ENCODE results near the gene EI24. TPM values are rescaled to one million over a fixed set of nuclear protein-coding genes. Genes with fewer than 3 reads are reported as not detected.
A peak's percentile ranks its signal among the peaks of the same experiment; 100 is the strongest.

The EI24 gene
- total RNA-seq, 1 experiment from 2014 or later = 151 TPM

DNA sequence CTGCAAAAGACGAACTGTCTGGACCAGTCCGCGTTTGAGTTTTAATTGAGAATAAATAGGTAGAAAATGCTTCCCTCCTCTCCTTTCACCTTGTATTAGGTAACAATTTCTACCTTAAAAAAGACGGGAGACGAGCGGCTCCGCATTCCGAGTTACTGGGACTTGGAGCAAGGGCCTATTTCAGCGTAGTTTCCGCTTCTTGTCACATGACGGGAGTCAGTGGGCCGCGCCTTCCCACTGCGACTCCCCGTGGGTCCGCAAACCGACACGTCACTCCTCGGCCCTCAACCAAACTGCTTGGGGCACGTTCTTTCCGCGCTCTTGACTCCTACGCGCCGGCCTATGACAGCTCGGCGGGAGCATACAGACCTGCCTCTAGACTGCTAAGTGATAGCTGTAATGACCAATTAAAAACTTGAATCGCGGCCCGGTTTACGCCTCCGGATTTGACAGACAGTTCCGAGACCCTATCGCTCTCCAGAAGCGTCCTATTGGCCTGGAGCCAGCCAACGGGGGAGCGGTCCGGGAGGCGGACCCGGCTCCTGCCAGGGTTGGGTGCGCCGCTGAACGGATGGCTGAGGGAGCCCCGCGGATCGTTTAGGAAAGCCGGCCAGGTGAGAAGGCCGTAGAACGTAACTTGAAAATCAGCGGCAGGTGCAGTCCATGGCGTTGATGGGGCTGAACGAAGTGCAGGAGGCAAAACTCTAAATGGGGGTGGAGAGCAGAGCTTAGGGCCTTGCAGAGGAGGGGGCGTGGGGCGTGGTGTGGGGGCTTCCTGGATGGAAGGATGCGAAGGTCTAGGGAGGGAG is 23.2 kb downstream of the EI24 start, which contains the start of gene STT3A:
Gene STT3A (plus strand): TSS at position 548 of the 809 bp plus-strand sequence. CDS start 3,064 bp downstream, outside the sequence.
- H3K27ac Mint-ChIP-seq = peak within 1 kb of the TSS; percentile 86 to 98 (median 96)
- H4K5ac ChIP-seq (ENCODE audit: insufficient read length, low read depth, low read length) = peak within 1 kb of the TSS; percentile 69
- no peaks in the 10 kb centered on the region for H3K27me3 ChIP-seq (ENCODE audit: insufficient read depth, low read length)
- peaks cover 4% of the 10 kb centered on the region for H3K23me2 ChIP-seq (ENCODE audit: insufficient read length, low read depth, low read length, poor library complexity, severe bottlenecking)
- no peak within 1 kb of the TSS for H3K4ac ChIP-seq (ENCODE audit: low read depth, low read length)
- no peaks in the 10 kb centered on the region for H3K9me3 ChIP-seq (ENCODE audit: control insufficient read depth, low read depth, low read length)
- H3K4me1 Mint-ChIP-seq = peaks cover 12 to 21% of the 10 kb centered on the region in 2 experiments
- peak within 1 kb of the TSS; percentile 99 to 100 for H3K4me3 Mint-ChIP-seq
- peak within 1 kb of the TSS; percentile 84 for H3K4me2 ChIP-seq (ENCODE audit: insufficient read depth, insufficient read length, low read length)
- H4K8ac ChIP-seq (replicated peaks; ENCODE audit: insufficient read length, low read depth, low read length) = no peak within 1 kb of the TSS
- no peaks in the 10 kb centered on the region; a peak in 1 of 5 replicates for H3K9me3 Mint-ChIP-seq
- peak within 1 kb of the TSS; percentile 90 for H3K9ac ChIP-seq (ENCODE audit: extremely low read depth, insufficient read length, low read length)
- no peak within 1 kb of the TSS for H2BK12ac ChIP-seq (ENCODE audit: insufficient read length, low read depth, low read length)
- H2BK120ac ChIP-seq (ENCODE audit: low read depth, low read length, poor library complexity, severe bottlenecking) = no peak within 1 kb of the TSS
- H3K23ac ChIP-seq (ENCODE audit: insufficient read length, low read depth, low read length) = no peak within 1 kb of the TSS
- no peaks in the 10 kb centered on the region for H3K4me1 ChIP-seq (ENCODE audit: insufficient read depth, low read length)
- no peak within 1 kb of the TSS for H2AFZ ChIP-seq (ENCODE audit: low read length)
- no peaks in the 10 kb centered on the region for H3K79me1 ChIP-seq (ENCODE audit: insufficient read depth, low read depth, low read length, poor library complexity, severe bottlenecking)
- H4K20me1 ChIP-seq (ENCODE audit: control insufficient read depth, insufficient read depth, insufficient read length) = no peaks in the 10 kb centered on the region
- no peak within 1 kb of the TSS for H4K91ac ChIP-seq (ENCODE audit: insufficient read length, low read depth, low read length)
- DNase-seq = peak; percentile 100
- H2BK5ac ChIP-seq (ENCODE audit: insufficient read length, low read length) = no peak within 1 kb of the TSS
- H3K18ac ChIP-seq (ENCODE audit: insufficient read length, low read depth, low read length) = peak within 1 kb of the TSS; percentile 81
- no peaks in the 10 kb centered on the region for H3K27me3 Mint-ChIP-seq (ENCODE audit: low read depth)
- peaks cover 6 to 21% (median 16%) of the 10 kb centered on the region in 3 experiments for H3K36me3 Mint-ChIP-seq (ENCODE audit: insufficient read depth in 1 of 3, low read depth in 3 of 3)
- peak within 1 kb of the TSS; percentile 28 for H3K27ac ChIP-seq (ENCODE audit: insufficient read length, low read depth, low read length)
- no peak within 1 kb of the TSS for H3T11ph ChIP-seq (ENCODE audit: low read length)
- WGBS (ENCODE audit: extremely low coverage, insufficient read length, low lambda C conversion rate) = no CpG with 5 or more reads among the region's 55 CpGs
- H3K56ac ChIP-seq (ENCODE audit: insufficient read length, low read depth, low read length) = no peak within 1 kb of the TSS
- peak within 1 kb of the TSS; percentile 80 for H3K14ac ChIP-seq (ENCODE audit: insufficient read depth, low read length)
- TF ChIP-seq CTCF (conservative IDR thresholded peaks at IDR 0.05) = no peak
- H2BK15ac ChIP-seq (ENCODE audit: low read depth, low read length) = no peak within 1 kb of the TSS
- peaks cover 15% of the 10 kb centered on the region; the same call in 1 of the 2 replicates for H3K79me2 ChIP-seq (ENCODE audit: insufficient read depth, low read length)
- no peak within 1 kb of the TSS for H2AK5ac ChIP-seq (ENCODE audit: insufficient read length, low read length)
- H2BK20ac ChIP-seq (ENCODE audit: low read depth, low read length, poor library complexity, severe bottlenecking) = no peak within 1 kb of the TSS

Data from H9 (cell line).